Suppressor macrophage treated with lipopolysaccharide for 4 hours (primary cell): ENCODE data around the gene CTNNA2.
"Not testable (repeated sequence)": the region's sequence is repeated elsewhere in the genome, so short reads cannot be mapped to it uniquely, and the experiment has no call there.

Experiments
- DNase-seq: peaks from one replicate; pipeline ENCODE4 v3.0.0-alpha.2; 2020

CTNNA2 gene

DNA sequence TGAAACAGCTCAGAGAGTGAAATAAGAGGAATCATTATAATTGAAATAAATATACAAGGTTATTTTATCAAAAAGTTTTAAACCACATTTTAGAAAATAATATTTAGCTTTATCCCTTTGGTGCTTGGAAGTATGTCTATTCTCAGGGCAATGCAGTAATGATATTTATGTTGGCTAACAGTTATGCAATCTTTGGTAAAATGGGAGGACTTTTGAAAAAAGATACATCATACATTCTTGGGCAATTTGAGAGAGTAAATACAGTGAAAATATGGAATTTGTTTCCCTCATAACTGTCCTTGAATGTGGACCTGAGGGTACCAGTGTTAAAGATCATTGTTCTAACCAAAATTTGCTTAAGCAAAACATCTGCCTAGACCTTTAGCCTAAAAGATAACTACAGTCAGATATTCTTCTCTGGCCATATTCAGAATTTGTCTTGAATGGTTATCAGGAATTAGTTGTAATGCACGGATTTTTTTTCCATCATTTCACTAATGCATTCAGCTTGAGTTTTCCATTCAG lies 654.5 kb downstream of the CTNNA2 start:
- DNase-seq = no peak

DNA sequence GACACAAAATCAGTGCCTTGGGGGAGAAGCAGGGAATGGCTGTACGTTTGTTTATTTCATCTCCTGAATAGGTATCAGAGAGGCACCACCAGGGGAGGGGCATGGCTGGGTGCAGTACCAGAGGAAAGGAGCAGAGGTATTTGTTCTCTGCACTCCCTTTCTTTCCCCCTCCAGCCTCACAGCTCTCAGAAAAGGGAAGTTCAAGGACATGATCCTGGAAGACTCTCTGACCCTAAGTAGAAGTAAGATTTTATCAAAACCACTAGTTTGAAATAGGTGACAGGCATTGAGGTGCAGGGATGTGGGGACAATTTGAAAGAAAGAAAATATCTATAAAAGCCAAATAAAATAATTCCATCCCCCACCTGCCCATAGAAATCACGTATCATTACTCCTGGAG lies 655.2 kb downstream of the CTNNA2 start:
- DNase-seq = no peak

DNA sequence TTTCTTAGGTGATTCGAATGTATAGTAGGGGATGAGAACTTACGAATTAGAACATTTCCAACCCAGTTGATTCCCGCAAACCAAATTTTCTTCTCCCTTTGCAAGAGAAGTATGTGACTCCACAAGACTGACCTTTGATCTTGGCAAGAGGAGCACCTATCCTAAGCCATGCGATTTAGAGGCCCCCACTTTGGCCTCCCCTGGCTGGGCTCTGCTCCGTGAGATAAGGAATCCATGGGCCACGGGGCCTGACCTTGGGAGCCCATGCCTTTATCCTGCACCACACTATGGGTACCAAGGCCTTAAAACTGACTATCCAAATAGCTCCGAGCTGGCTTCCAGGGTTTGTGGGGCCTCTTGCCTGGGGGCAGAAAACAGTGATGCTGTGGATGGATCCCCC lies 656.0 kb downstream of the CTNNA2 start:
- no peak for DNase-seq

- DNase-seq = no peak
These were observed 657.2 kb downstream of the CTNNA2 start for GRCh38 chr2:80169811-80170594.

DNA sequence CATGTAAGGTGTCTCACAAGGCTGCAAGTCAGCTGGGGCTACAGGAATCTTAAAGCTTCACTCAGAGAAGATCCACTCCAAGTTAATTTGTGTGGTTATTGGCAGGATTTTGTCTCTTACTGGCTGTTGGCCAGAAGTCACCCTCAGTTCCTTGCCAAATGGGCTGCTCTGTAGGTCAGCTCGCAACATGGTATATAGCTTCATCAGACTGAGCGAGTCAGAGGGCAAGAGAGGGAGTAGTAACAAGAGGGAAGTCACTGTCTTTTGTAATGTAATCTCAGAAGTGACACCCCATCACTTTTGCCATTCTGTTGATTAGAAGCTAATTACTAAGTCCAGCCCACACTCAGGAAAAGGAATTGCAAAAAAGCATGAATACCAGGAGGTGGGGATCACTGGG lies 672.2 kb downstream of the CTNNA2 start:
- no peak for DNase-seq

- DNase-seq = no peak
These were observed 673.4 kb downstream of the CTNNA2 start for GRCh38 chr2:80186262-80186661.

GRCh38 chr2:80187156-80187555 lies 674.3 kb downstream of the CTNNA2 start:
- no peak for DNase-seq

- DNase-seq = no peak
These were observed 677.3 kb downstream of the CTNNA2 start for GRCh38 chr2:80190166-80190565.

GRCh38 chr2:80193566-80193965 lies 680.7 kb downstream of the CTNNA2 start:
- DNase-seq = no peak

DNA sequence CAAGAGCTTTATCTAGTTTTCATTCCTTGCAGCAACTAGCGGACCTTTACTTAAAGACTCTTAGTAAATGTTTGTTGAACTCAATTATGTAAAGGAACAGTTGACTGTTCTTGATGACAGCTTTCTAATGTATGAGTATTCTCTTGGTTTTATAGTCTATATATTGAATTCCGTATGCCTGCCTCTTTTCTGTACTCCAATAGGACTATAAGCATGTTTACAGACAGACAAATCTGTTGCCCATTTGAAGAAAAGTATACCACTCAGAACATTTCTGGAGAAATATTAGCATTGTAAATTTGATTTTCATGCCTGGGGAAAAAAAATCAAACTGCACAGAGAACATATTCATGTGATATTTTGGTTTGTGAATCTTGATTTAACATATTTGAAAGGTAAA lies 682.2 kb downstream of the CTNNA2 start:
- DNase-seq = no peak

DNA sequence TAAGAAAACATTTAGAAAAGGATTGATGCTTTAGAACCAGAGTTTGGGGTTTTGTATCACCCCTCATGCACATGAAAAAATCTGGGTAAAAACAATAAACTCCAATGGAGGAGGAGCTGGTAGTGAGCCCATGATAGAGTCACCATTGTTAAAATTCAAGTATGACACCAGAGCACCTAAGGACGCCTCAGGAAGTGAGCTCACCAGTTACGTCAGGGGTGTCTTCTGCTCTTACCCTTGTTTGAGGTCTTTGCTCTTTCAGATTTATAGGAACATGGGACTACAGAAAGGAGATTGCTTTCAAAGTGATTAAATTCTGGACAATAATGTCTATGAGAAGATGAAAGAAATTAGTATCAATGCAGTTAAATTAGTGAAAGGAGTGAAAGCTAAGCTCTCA lies 685.2 kb downstream of the CTNNA2 start:
- no peak for DNase-seq

DNA sequence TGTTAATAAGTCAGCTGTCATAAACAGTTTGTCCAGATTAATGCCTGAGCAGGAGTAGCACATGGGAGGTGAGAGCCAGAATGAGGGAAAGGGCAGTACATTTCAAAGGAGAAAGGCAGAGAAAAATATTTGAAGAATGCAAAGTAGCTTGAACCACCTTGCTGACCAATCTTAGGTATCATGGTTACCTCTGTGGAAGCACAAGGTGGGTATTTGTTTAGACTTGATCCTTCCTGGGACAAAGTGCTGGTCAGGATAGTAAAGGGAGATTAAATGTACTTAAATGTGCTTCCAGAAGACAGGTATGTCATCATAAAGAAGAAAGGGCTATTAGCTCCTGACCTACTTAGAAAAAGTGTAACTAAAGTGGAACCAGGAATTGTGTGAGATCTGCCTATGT lies 686.7 kb downstream of the CTNNA2 start:
- DNase-seq = no peak

DNA sequence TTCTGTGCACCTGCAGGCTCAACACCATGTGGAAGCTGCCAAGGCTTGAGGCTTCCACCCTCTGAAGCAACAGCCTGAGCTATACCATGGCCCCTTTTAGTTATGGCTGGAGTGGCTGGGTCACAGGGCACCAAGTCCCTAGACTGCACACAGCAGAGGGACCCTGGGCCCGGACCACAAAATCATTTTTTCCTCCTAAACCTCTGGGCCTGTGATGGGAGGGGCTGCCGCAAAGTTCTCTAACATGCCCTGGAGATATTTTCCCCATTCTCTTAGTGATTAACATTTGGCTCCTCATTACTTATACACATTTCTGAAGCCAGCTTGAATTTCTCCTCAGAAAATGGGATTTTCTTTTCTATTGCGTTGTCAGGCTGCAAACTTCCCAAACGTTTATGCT lies 691.1 kb downstream of the CTNNA2 start:
- not testable (repeated sequence) for DNase-seq

DNA sequence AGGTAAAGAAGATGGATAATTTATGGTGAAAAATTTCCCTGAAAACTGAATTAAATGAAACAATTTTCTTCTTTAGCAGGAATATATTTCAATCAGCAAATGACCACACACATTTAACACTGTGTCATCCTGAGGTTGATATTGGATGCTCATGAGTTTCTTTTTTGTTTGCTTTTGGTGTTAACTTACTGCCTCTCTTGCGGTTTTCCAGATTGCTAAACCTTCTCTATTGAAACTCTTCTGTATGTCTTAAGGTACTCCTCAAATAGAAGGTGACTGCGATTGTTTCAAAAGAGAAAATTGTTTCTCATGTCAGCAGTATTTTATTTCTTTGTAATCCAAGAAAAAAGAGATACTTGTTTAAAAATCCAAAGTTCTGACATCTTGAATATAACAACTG lies 692.6 kb downstream of the CTNNA2 start:
- DNase-seq = no peak

GRCh38 chr2:80209458-80209857 lies 696.6 kb downstream of the CTNNA2 start:
- DNase-seq = no peak

GRCh38 chr2:80217446-80217845 lies 704.6 kb downstream of the CTNNA2 start:
- no peak for DNase-seq

DNA sequence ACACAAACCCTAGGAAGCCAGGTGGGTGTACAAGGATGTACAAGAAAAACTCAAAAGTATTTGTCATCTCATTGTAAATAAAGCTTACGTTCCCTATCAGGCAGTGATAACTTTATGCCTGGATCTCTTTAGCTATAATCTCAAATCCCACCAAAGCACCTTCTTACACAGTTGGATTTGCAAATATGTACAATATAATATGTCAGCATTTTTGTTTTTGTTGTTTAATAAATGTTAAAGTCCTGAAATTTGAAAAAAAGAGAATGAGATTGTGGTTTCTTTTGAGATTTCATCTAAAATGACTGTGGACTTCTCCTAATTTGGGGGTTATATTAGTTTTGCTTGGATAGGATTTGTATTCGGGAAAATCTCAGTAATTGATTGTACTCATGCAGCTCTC lies 709.8 kb downstream of the CTNNA2 start:
- DNase-seq = no peak

DNA sequence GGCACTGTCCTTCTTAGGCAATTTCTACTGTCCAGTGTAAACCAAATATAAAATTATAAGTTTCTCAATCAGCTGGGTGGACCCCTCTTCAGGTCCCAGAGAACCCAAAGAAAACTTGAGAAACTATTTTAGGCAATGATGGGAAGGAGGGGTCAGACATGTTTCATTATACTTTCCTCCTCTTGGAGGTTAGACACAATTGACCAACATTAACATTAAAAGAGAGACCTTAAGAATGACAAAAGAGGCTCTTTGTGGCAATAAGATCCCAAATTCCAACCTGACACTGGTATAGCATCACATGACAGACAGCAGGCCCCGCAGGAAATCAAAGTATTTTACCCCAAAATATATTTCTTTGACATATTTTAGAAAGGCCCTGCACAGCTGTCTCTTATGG lies 718.6 kb downstream of the CTNNA2 start:
- DNase-seq = no peak

DNA sequence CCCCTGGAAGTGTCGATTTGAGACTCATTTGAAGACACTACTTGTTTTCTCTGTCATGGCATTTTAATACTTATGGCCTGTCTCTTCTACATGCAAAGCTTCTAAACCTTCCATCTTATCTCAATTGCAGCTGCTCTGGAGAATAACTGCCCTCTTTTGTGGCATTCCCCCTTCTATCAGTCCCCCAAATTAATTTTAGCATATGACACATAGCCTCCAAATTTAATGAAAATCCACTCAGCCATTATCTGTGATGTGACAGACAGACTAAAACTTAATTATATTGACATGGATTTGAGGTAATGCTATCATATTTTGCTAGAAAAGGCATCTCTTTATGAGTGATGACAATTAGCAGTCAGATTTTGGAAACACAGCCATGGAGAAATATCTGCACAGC lies 720.5 kb downstream of the CTNNA2 start:
- no peak for DNase-seq

DNA sequence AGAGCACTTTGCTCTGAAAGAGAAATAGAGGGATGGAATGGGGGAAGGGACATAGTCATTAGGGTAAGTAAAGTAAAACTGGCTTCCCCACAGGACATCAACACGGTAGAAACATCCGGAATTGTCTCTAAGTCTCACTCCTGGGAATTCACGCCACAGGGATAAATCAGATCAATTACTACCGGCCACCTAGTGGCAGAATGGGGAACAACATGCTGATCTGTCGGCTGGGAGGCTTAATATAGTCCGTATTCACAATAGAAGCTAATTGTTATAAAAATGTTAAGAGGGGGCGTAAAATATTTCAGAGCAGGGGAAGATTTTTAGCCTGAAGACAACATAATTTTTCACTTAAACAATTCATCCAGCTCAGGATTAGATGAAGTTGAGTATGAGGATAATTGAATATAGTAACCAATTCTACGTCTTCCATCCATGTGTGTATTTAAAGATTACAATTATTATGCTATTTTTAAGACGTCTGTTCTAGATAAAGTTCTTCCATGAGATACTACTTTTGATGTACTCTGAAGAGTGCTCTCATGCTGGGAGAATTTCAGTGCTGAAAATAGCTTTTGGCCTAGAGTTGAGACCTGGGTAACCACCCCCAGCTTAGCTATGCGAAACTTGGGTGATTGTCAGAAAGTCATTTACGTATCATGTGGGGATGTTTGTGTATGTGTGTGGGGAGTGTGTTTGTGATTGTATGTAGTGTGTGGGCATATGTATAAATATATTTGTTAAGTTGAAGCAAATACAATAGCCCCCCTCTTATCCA lies 726.0 kb downstream of the CTNNA2 start:
- peak; percentile 35 for DNase-seq

DNA sequence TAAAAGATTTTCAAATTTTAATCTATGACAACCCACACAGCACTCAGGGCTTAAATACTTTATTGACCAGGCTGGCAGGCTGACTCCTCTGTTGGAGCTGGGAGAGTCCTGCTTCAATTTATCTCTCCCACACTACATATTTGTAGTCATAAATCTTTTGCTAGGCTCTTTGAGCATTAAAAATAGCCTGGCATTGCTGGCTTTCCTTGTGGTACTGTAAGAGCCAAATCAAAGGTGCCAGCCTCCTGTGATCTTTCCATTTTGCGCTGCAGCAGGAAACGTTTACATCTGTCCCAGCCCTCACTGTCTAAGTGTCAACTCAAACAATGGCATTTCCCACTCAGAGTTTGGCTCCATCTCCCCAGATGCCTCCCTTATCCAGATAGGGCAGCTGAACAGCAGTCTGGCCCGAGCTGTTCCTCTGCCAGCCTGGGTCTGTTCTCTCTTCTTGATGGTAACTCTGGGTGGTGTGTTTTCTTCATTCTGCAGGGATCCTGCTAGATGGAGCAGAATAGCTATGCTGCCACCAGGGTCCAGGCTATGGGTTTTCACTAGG lies 729.6 kb downstream of the CTNNA2 start:
- DNase-seq = no peak

DNA sequence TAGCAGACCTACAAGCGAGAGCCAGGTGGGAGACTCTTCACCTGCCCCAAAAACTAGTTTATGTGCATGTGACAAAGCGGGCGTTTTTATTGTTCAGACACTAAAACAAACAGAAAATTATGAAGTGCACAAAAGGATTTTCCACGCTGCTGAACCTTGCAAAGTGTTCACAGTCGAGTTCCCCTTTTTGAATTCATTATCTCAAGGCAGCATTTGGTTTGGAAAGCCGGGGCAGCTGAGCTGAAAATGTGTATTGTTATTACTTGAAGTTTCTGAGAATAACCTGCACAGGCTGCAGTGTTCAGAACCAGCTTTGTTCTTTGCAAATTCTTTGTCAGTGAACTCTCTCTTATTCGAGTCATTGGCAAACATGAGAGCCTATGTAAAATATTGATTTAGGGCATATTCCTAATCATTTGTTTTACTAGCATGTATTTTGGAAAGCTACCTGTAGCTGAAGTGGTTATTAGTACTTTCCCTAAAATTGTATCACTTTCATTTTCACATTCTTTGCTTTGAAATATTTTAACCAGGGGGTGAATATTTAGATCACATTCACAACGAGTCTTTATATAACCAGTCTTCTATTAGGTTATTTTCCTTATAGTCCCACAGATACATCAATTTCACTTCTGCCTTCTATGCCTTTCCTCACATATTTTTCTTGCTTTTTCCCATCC lies 732.2 kb downstream of the CTNNA2 start:
- no peak for DNase-seq

DNA sequence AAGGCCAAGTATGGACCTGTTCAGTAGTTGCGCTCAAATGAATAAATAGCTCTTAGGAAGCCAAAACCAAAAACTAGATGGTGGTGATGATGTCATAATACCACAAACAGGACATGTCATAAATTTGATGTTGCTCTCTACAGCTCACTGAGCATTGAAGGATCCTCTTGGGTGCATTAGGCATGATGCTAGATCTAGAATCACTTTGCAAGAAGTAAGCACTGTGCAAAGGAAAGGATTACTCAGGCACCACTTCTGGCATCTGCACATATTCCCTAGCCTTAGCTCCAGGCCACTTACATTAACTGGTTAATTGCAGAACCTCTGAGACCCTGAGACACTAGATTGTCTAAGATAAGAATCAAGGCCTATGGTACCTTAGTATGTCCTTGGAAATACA lies 733.7 kb downstream of the CTNNA2 start:
- no peak for DNase-seq
